ENCODE results near the gene OR2V2. TPM values are rescaled to one million over a fixed set of nuclear protein-coding genes. Genes with fewer than 3 reads are reported as not detected.
A peak's percentile ranks its signal among the peaks of the same experiment; 100 is the strongest.

OR2V2 gene
- total RNA-seq, 1 experiment from 2014 or later, result not detected

- Histone ChIP-seq H4K20me1 (ENCODE audit: low read length) (no peaks in the 10 kb centered on the region), H3K27ac (ENCODE audit: low read length) (no peak overlapping the region), H3K9me3 (ENCODE audit: low read length) (no peaks in the 10 kb centered on the region), H3K79me2 (ENCODE audit: low read length) (no peaks in the 10 kb centered on the region), H3K27me3 (ENCODE audit: low read length) (no peaks in the 10 kb centered on the region), H3K4me3 (ENCODE audit: low read length) (no peak overlapping the region), H3K9me2 (replicated peaks; ENCODE audit: low read length) (no peaks in the 10 kb centered on the region), H3F3A (ENCODE audit: low read length, unreplicated experiment) (no peaks in the 10 kb centered on the region), H3K4me2 (ENCODE audit: low read length) (no peak overlapping the region), H2AFZ (ENCODE audit: low read length) (no peak overlapping the region), H3K4me1 (ENCODE audit: insufficient read depth, low read length) (peaks cover 13% of the 10 kb centered on the region), H3K9ac (ENCODE audit: low read length) (no peak overlapping the region), H3K36me3 (ENCODE audit: low read depth, low read length) (no peaks in the 10 kb centered on the region)
- intact Hi-C loops (cut with micrococcal nuclease), result no loop called here
- no peak for TF ChIP-seq EZH2 (IDR thresholded peaks at IDR 0.05; ENCODE audit: low read length, unreplicated experiment)
- TF ChIP-seq EZH2phosphoT487 (IDR thresholded peaks at IDR 0.05; ENCODE audit: borderline replicate concordance, low read length), result no peak
- TF ChIP-seq CTCF (conservative IDR thresholded peaks at IDR 0.05; ENCODE audit: low read depth, low read length), result no peak
- DNase-seq (no peak), ATAC-seq (peak; percentile 49)
- CTCF ChIA-PET, result interaction anchor here (0.6 to 0.7 kb wide), 2 partner anchors 23 to 95 kb away, joined by 5 to 6 read pairs; no protein-coding TSS in a partner anchor
- POLR2A ChIA-PET (ENCODE audit: unreplicated experiment), result no interaction called here
- BruUV-seq (replicated peaks), result no TSS peak
Observed at GRCh38 chr5:181138258-181138657, 9.1 kb upstream of the OR2V2 start.

DNA sequence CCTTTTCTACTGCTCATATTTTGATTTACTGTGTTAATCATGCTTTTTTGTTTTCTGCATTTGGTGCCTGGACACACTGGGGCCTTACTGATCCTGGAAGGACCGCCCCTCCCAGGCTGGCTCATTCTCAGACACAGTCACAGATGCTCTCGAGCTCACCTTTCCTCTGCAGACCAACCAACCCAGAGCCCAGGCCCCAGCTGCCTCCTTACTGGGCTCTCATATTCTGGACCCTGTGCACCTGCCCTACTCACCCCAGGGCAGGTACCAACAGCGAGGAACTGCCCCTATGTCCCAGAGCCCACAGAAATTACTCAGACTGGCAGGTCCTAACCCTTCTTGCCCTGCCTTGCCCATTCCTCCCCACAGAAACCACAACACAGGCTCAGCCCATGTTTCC is 6.6 kb upstream of the OR2V2 start:
- no peaks in the 10 kb centered on the region for H3K27me3 ChIP-seq (ENCODE audit: low read length)
- intact Hi-C loops (cut with micrococcal nuclease), result no loop called here
- BruUV-seq (replicated peaks), result no TSS peak
- TF ChIP-seq CTCF (conservative IDR thresholded peaks at IDR 0.05; ENCODE audit: low read depth, low read length) (no peak), EZH2 (IDR thresholded peaks at IDR 0.05; ENCODE audit: low read length, unreplicated experiment) (no peak), EZH2phosphoT487 (IDR thresholded peaks at IDR 0.05; ENCODE audit: borderline replicate concordance, low read length) (no peak)
- H3K9ac ChIP-seq (ENCODE audit: low read length), result no peak overlapping the region
- H3K79me2 ChIP-seq (ENCODE audit: low read length), result no peaks in the 10 kb centered on the region
- no peak overlapping the region for H3K4me3 ChIP-seq (ENCODE audit: low read length)
- CTCF ChIA-PET, result no interaction called here
- POLR2A ChIA-PET (ENCODE audit: unreplicated experiment), result no interaction called here
- H3K27ac ChIP-seq (ENCODE audit: low read length), result no peak overlapping the region
- H2AFZ ChIP-seq (ENCODE audit: low read length), result no peak overlapping the region
- ATAC-seq, result no peak
- no peaks in the 10 kb centered on the region for H3K9me2 ChIP-seq (replicated peaks; ENCODE audit: low read length)
- DNase-seq, result no peak
- H4K20me1 ChIP-seq (ENCODE audit: low read length), result no peaks in the 10 kb centered on the region
- 0 out of 2 replicates have a peak, but pooled peaks cover 9% of the 10 kb centered on the region for H3K9me3 ChIP-seq (ENCODE audit: low read length)
- H3F3A ChIP-seq (ENCODE audit: low read length, unreplicated experiment), result no peaks in the 10 kb centered on the region
- no peaks in the 10 kb centered on the region for H3K4me1 ChIP-seq (ENCODE audit: insufficient read depth, low read length)
- no peak overlapping the region for H3K4me2 ChIP-seq (ENCODE audit: low read length)
- no peaks in the 10 kb centered on the region; the same call in 1 of the 2 replicates for H3K36me3 ChIP-seq (ENCODE audit: low read depth, low read length)

- H3K4me1 ChIP-seq (ENCODE audit: insufficient read depth, low read length), result no peaks in the 10 kb centered on the region
- no peaks in the 10 kb centered on the region for H3K79me2 ChIP-seq (ENCODE audit: low read length)
- no peak overlapping the region for H3K9ac ChIP-seq (ENCODE audit: low read length)
- ChIA-PET CTCF (no interaction called here), POLR2A (ENCODE audit: unreplicated experiment) (no interaction called here)
- no peak for ATAC-seq
- H3K4me2 ChIP-seq (ENCODE audit: low read length), result no peak overlapping the region
- BruUV-seq (replicated peaks), result no TSS peak
- no peak overlapping the region for H3K4me3 ChIP-seq (ENCODE audit: low read length)
- H4K20me1 ChIP-seq (ENCODE audit: low read length), result no peaks in the 10 kb centered on the region
- intact Hi-C loops (cut with micrococcal nuclease), result no loop called here
- 0 out of 2 replicates have a peak, but pooled peaks cover 9% of the 10 kb centered on the region for H3K9me3 ChIP-seq (ENCODE audit: low read length)
- H3F3A ChIP-seq (ENCODE audit: low read length, unreplicated experiment), result no peaks in the 10 kb centered on the region
- TF ChIP-seq CTCF (conservative IDR thresholded peaks at IDR 0.05; ENCODE audit: low read depth, low read length) (no peak), EZH2phosphoT487 (IDR thresholded peaks at IDR 0.05; ENCODE audit: borderline replicate concordance, low read length) (no peak), EZH2 (IDR thresholded peaks at IDR 0.05; ENCODE audit: low read length, unreplicated experiment) (no peak)
- H2AFZ ChIP-seq (ENCODE audit: low read length), result no peak overlapping the region
- no peak overlapping the region for H3K27ac ChIP-seq (ENCODE audit: low read length)
- no peak for DNase-seq
- no peaks in the 10 kb centered on the region for H3K27me3 ChIP-seq (ENCODE audit: low read length)
- H3K36me3 ChIP-seq (ENCODE audit: low read depth, low read length), result no peaks in the 10 kb centered on the region; the same call in 1 of the 2 replicates
- H3K9me2 ChIP-seq (replicated peaks; ENCODE audit: low read length), result no peaks in the 10 kb centered on the region
Observed at GRCh38 chr5:181142054-181142453, 5.3 kb upstream of the OR2V2 start.
